Natural killer cell (primary cell): ENCODE measurements around the gene FRYL. TPM values are rescaled to one million over a fixed set of nuclear protein-coding genes. Genes with fewer than 3 reads are reported as not detected.

Experiments
- ATAC-seq, 3 donors: fragments of 150-1000 bp in 2 of 3; fragments of 200-7000 bp in 1 of 3; cut with Tn5 transposase; 1 replicate in 1 of 3; 2 replicates in 2 of 3; pipeline ENCODE4 v1.10.0; 2021; ENCODE audit warnings: mild to moderate bottlenecking in 2 of 3, moderate library complexity in 2 of 3
- DNase-seq, 2 donors: peaks; one replicate each; pipeline versions ENCODE4 v3.0.0 to v3.0.0-alpha.2; 2013 to 2021; ENCODE audit warnings: mixed read lengths in 1 of 2
- H3K27ac ChIP-seq: one replicate; pipeline ENCODE4 v1.5.1; 2013; ENCODE audit warnings: mild to moderate bottlenecking, low read length
- H3K27me3 ChIP-seq: one replicate; pipeline ENCODE4 v1.6.1; 2013; ENCODE audit warnings: low read length; ENCODE audit not compliant: control insufficient read depth, insufficient read depth
- H3K36me3 ChIP-seq: one replicate; pipeline ENCODE4 v1.6.1; 2013; ENCODE audit warnings: low read length; ENCODE audit not compliant: control insufficient read depth, insufficient read depth
- H3K4me1 ChIP-seq: one replicate; pipeline ENCODE4 v1.6.1; 2013; ENCODE audit warnings: low read length; ENCODE audit not compliant: control insufficient read depth, insufficient read depth
- H3K4me3 ChIP-seq: one replicate; pipeline ENCODE4 v1.5.1; 2013; ENCODE audit warnings: low read length
- H3K9me3 ChIP-seq: one replicate; pipeline ENCODE4 v1.6.1; 2013; ENCODE audit warnings: low read length; ENCODE audit not compliant: control insufficient read depth, insufficient read depth
- H3K27ac Mint-ChIP-seq, 2 donors: one replicate each; pipeline ENCODE4 v1.8.0; 2022; ENCODE audit warnings: mild to moderate bottlenecking in 2 of 2, mixed read lengths in 2 of 2, moderate library complexity in 1 of 2
- H3K27me3 Mint-ChIP-seq, 2 donors: one replicate each; pipeline ENCODE4 v1.8.0; 2022; ENCODE audit warnings: low read depth in 2 of 2, mixed read lengths in 2 of 2
- H3K36me3 Mint-ChIP-seq: one replicate; pipeline ENCODE4 v1.8.0; 2022; ENCODE audit warnings: mixed read lengths
- H3K4me1 Mint-ChIP-seq, 2 donors: one replicate each; pipeline ENCODE4 v1.8.0; 2022; ENCODE audit warnings: mixed read lengths in 2 of 2
- H3K4me3 Mint-ChIP-seq: one replicate; pipeline ENCODE4 v1.8.0; 2022; ENCODE audit warnings: mild to moderate bottlenecking, moderate library complexity, mixed read lengths
- H3K9me3 Mint-ChIP-seq, 2 donors: one replicate each; pipeline ENCODE4 v1.8.0; 2022; ENCODE audit warnings: mixed read lengths in 2 of 2
- WGBS: methylation state at CpG from one replicate; pipeline ENCODE4 v1.1.7; 2013; ENCODE audit warnings: missing lambda C conversion rate; ENCODE audit not compliant: insufficient coverage; 5-methylcytosine and 5-hydroxymethylcytosine counted together
- intact Hi-C: fragments of 100-400 bp; cut with micrococcal nuclease; formaldehyde crosslinking; loops from one replicate; pipeline ENCODE4 v1.14.2; 2022
- total RNA-seq, 4 donors: library from RNA; stranded (reverse); fragments of 120-200 nt in 1 of 4; gene quantifications; one replicate each; pipeline versions ENCODE4 v1.2.3 to v1.2.4, GENCODE V29; 2013 to 2022
- TF ChIP-seq, protein P1 (sequence below): fragments of 200-600 bp; IDR thresholded peaks from one replicate; pipeline ENCODE4 v1.8.0; 2022; ENCODE audit warnings: antibody characterized with exemption

FRYL gene
- total RNA-seq, 3 donors from 2014 or later (not counting 1 experiment from before 2014, with no cell fraction given), result 143 to 181 (median 146) TPM

- H3K4me1 Mint-ChIP-seq, result no peaks in the 10 kb centered on the region
- DNase-seq (peak in 1 of 2 donors; percentile 82), ATAC-seq (peak; percentile 81 to 97 (median 93))
- intact Hi-C loops, result loop anchor here (1.0 to 5.0 kb wide), 4 partner anchors 103 to 385 kb away; partner anchors contain the start of genes OCIAD1 and OCIAD2
- WGBS, result 28% methylated on average over 2 of the region's 3 CpGs
- H3K36me3 Mint-ChIP-seq, result peaks cover 10% of the 10 kb centered on the region
- Histone ChIP-seq H3K36me3 (peaks cover 52% of the 10 kb centered on the region), H3K27ac (no peak overlapping the region), H3K4me1 (no peaks in the 10 kb centered on the region), H3K4me3 (no peak overlapping the region), H3K9me3 (no peaks in the 10 kb centered on the region), H3K27me3 (no peaks in the 10 kb centered on the region)
- H3K27me3 Mint-ChIP-seq, result no peaks in the 10 kb centered on the region
- H3K27ac Mint-ChIP-seq, result peak overlapping the region; percentile 17 to 49
- H3K4me3 Mint-ChIP-seq, result no peak overlapping the region
- TF ChIP-seq, protein P1, sequence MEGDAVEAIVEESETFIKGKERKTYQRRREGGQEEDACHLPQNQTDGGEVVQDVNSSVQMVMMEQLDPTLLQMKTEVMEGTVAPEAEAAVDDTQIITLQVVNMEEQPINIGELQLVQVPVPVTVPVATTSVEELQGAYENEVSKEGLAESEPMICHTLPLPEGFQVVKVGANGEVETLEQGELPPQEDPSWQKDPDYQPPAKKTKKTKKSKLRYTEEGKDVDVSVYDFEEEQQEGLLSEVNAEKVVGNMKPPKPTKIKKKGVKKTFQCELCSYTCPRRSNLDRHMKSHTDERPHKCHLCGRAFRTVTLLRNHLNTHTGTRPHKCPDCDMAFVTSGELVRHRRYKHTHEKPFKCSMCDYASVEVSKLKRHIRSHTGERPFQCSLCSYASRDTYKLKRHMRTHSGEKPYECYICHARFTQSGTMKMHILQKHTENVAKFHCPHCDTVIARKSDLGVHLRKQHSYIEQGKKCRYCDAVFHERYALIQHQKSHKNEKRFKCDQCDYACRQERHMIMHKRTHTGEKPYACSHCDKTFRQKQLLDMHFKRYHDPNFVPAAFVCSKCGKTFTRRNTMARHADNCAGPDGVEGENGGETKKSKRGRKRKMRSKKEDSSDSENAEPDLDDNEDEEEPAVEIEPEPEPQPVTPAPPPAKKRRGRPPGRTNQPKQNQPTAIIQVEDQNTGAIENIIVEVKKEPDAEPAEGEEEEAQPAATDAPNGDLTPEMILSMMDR, result peak; percentile 91
- H3K9me3 Mint-ChIP-seq, result no peaks in the 10 kb centered on the region
Measured at GRCh38 chr4:48578132-48578968, 201.7 kb downstream of the FRYL start.

- H3K4me3 Mint-ChIP-seq, result no peak overlapping the region
- ATAC-seq, result no peak
- intact Hi-C loops, result loop anchor here (5.0 kb wide), 1 partner anchor 256 kb away; the partner anchor contains the start of gene OCIAD1
Measured at GRCh38 chr4:48575964-48576363, 204.1 kb downstream of the FRYL start.

GRCh38 chr4:48571471-48571870 is 208.6 kb downstream of the FRYL start:
- Histone ChIP-seq H3K27me3 (no peaks in the 10 kb centered on the region), H3K36me3 (peaks cover 80% of the 10 kb centered on the region), H3K4me1 (no peaks in the 10 kb centered on the region), H3K27ac (no peak overlapping the region), H3K9me3 (no peaks in the 10 kb centered on the region), H3K4me3 (no peak overlapping the region)
- Mint-ChIP-seq H3K9me3 (no peaks in the 10 kb centered on the region), H3K4me1 (no peaks in the 10 kb centered on the region), H3K27ac (peak overlapping the region in 1 of 2 donors; percentile 8), H3K27me3 (no peaks in the 10 kb centered on the region), H3K36me3 (peaks cover 15% of the 10 kb centered on the region), H3K4me3 (no peak overlapping the region)
- TF ChIP-seq, protein P1, result no peak
- DNase-seq (no peak), ATAC-seq (no peak)
- intact Hi-C loops, result no loop called here
- no CpG with 5 or more reads among the region's 1 CpG for WGBS

More at GRCh38 chr4:48575964-48576363, 204.1 kb downstream of the FRYL start:
- peaks cover 10% of the 10 kb centered on the region for H3K36me3 Mint-ChIP-seq
- 97% methylated on average over 6 of the region's 6 CpGs for WGBS
- H3K9me3 ChIP-seq, result no peaks in the 10 kb centered on the region
- H3K27me3 ChIP-seq, result no peaks in the 10 kb centered on the region
- H3K27me3 Mint-ChIP-seq, result no peaks in the 10 kb centered on the region
- no peak for DNase-seq
- H3K4me1 ChIP-seq, result no peaks in the 10 kb centered on the region
- no peak overlapping the region for H3K27ac Mint-ChIP-seq
- no peaks in the 10 kb centered on the region for H3K9me3 Mint-ChIP-seq
- TF ChIP-seq, protein P1, result no peak
- no peak overlapping the region for H3K27ac ChIP-seq
- H3K36me3 ChIP-seq, result peaks cover 58% of the 10 kb centered on the region
- H3K4me1 Mint-ChIP-seq, result no peaks in the 10 kb centered on the region
- H3K4me3 ChIP-seq, result no peak overlapping the region
